ENCODE results near the gene PTPN21. TPM values are rescaled to one million over a fixed set of nuclear protein-coding genes. Genes with fewer than 3 reads are reported as not detected.
A peak's percentile ranks its signal among the peaks of the same experiment; 100 is the strongest.

Gene PTPN21
- total and polyA plus RNA-seq, 2 of the 13 experiments (the other 11 are each of a cell fraction or from before 2014, with no cell fraction given): 2.0 to 3.7 TPM

GRCh38 chr14:88562831-88563686 is 8.3 kb upstream of the PTPN21 start, which contains the start of gene ZC3H14 (continued):
- TF ChIP-seq ZNF770 (CRISPR knock-in tag; IDR thresholded peaks at IDR 0.05) (peak; percentile 86), KMT2B (CRISPR knock-in tag; IDR thresholded peaks at IDR 0.05) (peak; percentile 68; the same call in 1 of the 2 replicates), ZMYM2 (CRISPR knock-in tag; IDR thresholded peaks at IDR 0.05) (no peak), NCOA1 (CRISPR knock-in tag; IDR thresholded peaks at IDR 0.05) (no peak), KLF11 (CRISPR knock-in tag; IDR thresholded peaks at IDR 0.05) (no peak), TCF12 (IDR thresholded peaks at IDR 0.05) (no peak), TCF12 (CRISPR knock-in tag; IDR thresholded peaks at IDR 0.05) (peak; percentile 79), DRAP1 (CRISPR knock-in tag; IDR thresholded peaks at IDR 0.05) (peak; percentile 33; the same call in 1 of the 2 replicates), IRF1 (CRISPR knock-in tag; IDR thresholded peaks at IDR 0.05; ENCODE audit: low read depth) (peak; percentile 84; the same call in 1 of the 2 replicates), PRDM15 (CRISPR knock-in tag; IDR thresholded peaks at IDR 0.05) (0 out of 2 replicates have a peak, but pooled peaks have one; percentile 18), ZNF605 (CRISPR knock-in tag; IDR thresholded peaks at IDR 0.05) (no peak; the same call in 1 of the 2 replicates), ZBTB2 (CRISPR knock-in tag; IDR thresholded peaks at IDR 0.05; ENCODE audit: low read depth) (peak; percentile 93), ARID3A (IDR thresholded peaks at IDR 0.05; ENCODE audit: low read depth, low read length) (no peak), CEBPG (CRISPR knock-in tag; IDR thresholded peaks at IDR 0.05) (no peak), MYPOP (CRISPR knock-in tag; IDR thresholded peaks at IDR 0.05) (peak; percentile 61)
